Measurements from ENCODE around the gene DCX. TPM values are rescaled to one million over a fixed set of nuclear protein-coding genes. Genes with fewer than 3 reads are reported as not detected.

The DCX gene
- total and polyA plus RNA-seq, 2 donors (not counting 1 experiment from before 2014, with no cell fraction given), result not detected

- no peaks in the 10 kb centered on the region for H3K4me1 Mint-ChIP-seq
- no peak overlapping the region for H3K4me2 ChIP-seq (replicated peaks; ENCODE audit: low read depth, low read length, poor library complexity, severe bottlenecking)
- no peaks in the 10 kb centered on the region for H3K27me3 ChIP-seq (replicated peaks in 1 of 4; ENCODE audit: control extremely low read depth in 1 of 4, control insufficient read depth in 3 of 4, insufficient read depth in 4 of 4, low read length in 3 of 4)
- ATAC-seq (ENCODE audit: low read depth) (no peak), DNase-seq (no peak)
- no peak overlapping the region for H3K27ac Mint-ChIP-seq
- H3K27ac ChIP-seq (ENCODE audit: low read length in 2 of 2), result no peak overlapping the region
- H2AFZ ChIP-seq (ENCODE audit: insufficient read depth, low read depth, low read length, poor library complexity, severe bottlenecking), result no peak overlapping the region
- no peaks in the 10 kb centered on the region for H3K4me1 ChIP-seq (ENCODE audit: control insufficient read depth in 2 of 2, insufficient read depth in 2 of 2, low read length in 2 of 2)
- no peak overlapping the region for H3K4me3 Mint-ChIP-seq
- H3K9me3 ChIP-seq (ENCODE audit: control extremely low read depth in 1 of 3, control insufficient read depth in 2 of 3, insufficient read depth in 1 of 3, low read length in 2 of 3), result no peaks in the 10 kb centered on the region
- ChIA-PET CTCF (no interaction called here), POLR2A (no interaction called here)
- no peaks in the 10 kb centered on the region for H3K27me3 Mint-ChIP-seq
- no peaks in the 10 kb centered on the region for H3K79me2 ChIP-seq (ENCODE audit: control insufficient read depth, insufficient read depth, low read length)
- TF ChIP-seq CTCF (IDR thresholded peaks at IDR 0.05), result no peak
- intact Hi-C loops (cut with micrococcal nuclease), result no loop called here
- no CpG with 5 or more reads among the region's 2 CpGs for WGBS (ENCODE audit: insufficient coverage)
- H3K9me3 Mint-ChIP-seq (ENCODE audit: insufficient read depth), result no peaks in the 10 kb centered on the region
- H4K20me1 ChIP-seq (ENCODE audit: control insufficient read depth, insufficient read depth, low read length, poor library complexity, severe bottlenecking), result no peaks in the 10 kb centered on the region
- H3K4me3 ChIP-seq (ENCODE audit: control extremely low read depth in 1 of 5, extremely low read depth in 1 of 5, insufficient read depth in 1 of 5, low read depth in 2 of 5, low read length in 4 of 5), result no peak overlapping the region
- H3K9ac ChIP-seq (ENCODE audit: low read length), result no peak overlapping the region
- H3K36me3 ChIP-seq (replicated peaks in 1 of 2; ENCODE audit: control extremely low read depth in 1 of 2, control insufficient read depth in 1 of 2, extremely low read depth in 1 of 2, insufficient read depth in 2 of 2, low read length in 1 of 2), result no peaks in the 10 kb centered on the region
These were observed 46.1 kb downstream of the DCX start for GRCh38 chrX:111365770-111366325.

DNA sequence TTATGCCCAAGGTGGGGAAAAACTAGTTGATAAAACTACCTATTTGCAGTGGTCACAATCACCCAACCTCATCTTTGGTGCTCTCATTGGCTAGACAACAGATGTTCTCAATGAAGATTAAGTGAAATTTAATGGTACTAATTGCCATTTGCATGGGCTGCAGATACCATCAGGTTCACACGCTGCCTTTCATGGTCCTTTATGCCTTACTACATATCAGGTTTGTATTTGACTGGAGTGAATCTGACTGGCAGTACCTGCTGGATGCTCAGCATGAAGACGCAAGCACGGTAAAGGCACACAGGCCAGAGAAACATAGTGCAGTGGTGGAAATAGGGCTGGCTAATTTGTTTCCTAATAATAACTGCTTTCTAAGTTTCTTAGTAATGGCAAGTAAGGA lies 48.3 kb downstream of the DCX start:
- intact Hi-C loops (cut with micrococcal nuclease), result no loop called here
- H2AFZ ChIP-seq (ENCODE audit: insufficient read depth, low read depth, low read length, poor library complexity, severe bottlenecking), result no peak overlapping the region
- H4K20me1 ChIP-seq (ENCODE audit: control insufficient read depth, insufficient read depth, low read length, poor library complexity, severe bottlenecking), result no peaks in the 10 kb centered on the region
- no peak overlapping the region for H3K4me3 ChIP-seq (ENCODE audit: control extremely low read depth in 1 of 5, extremely low read depth in 1 of 5, insufficient read depth in 1 of 5, low read depth in 2 of 5, low read length in 4 of 5)
- no peaks in the 10 kb centered on the region for H3K9me3 ChIP-seq (ENCODE audit: control extremely low read depth in 1 of 3, control insufficient read depth in 2 of 3, insufficient read depth in 1 of 3, low read length in 2 of 3)
- no peak overlapping the region for H3K4me2 ChIP-seq (replicated peaks; ENCODE audit: low read depth, low read length, poor library complexity, severe bottlenecking)
- H3K9me3 Mint-ChIP-seq (ENCODE audit: insufficient read depth), result no peaks in the 10 kb centered on the region
- ATAC-seq (ENCODE audit: low read depth) (no peak), DNase-seq (no peak)
- H3K27me3 Mint-ChIP-seq, result no peaks in the 10 kb centered on the region
- ChIA-PET POLR2A (no interaction called here), CTCF (no interaction called here)
- no peak overlapping the region for H3K4me3 Mint-ChIP-seq
- 100% methylated on average over 2 of the region's 3 CpGs for WGBS (ENCODE audit: insufficient coverage)
- H3K27ac Mint-ChIP-seq, result no peak overlapping the region
- no peaks in the 10 kb centered on the region for H3K27me3 ChIP-seq (replicated peaks in 1 of 4; ENCODE audit: control extremely low read depth in 1 of 4, control insufficient read depth in 3 of 4, insufficient read depth in 4 of 4, low read length in 3 of 4)
- H3K4me1 ChIP-seq (ENCODE audit: control insufficient read depth in 2 of 2, insufficient read depth in 2 of 2, low read length in 2 of 2), result no peaks in the 10 kb centered on the region
- H3K9ac ChIP-seq (ENCODE audit: low read length), result no peak overlapping the region
- no peaks in the 10 kb centered on the region for H3K36me3 ChIP-seq (replicated peaks in 1 of 2; ENCODE audit: control extremely low read depth in 1 of 2, control insufficient read depth in 1 of 2, extremely low read depth in 1 of 2, insufficient read depth in 2 of 2, low read length in 1 of 2)
- TF ChIP-seq CTCF (IDR thresholded peaks at IDR 0.05), result no peak
- no peaks in the 10 kb centered on the region for H3K4me1 Mint-ChIP-seq
- no peaks in the 10 kb centered on the region for H3K79me2 ChIP-seq (ENCODE audit: control insufficient read depth, insufficient read depth, low read length)
- no peak overlapping the region for H3K27ac ChIP-seq (ENCODE audit: low read length in 2 of 2)

All from B cell (primary cell).